ENCODE results near the gene UBAC2.
A peak's percentile ranks its signal among the peaks of the same experiment; 100 is the strongest.
"Not testable (repeated sequence)": the region's sequence is repeated elsewhere in the genome, so short reads cannot be mapped to it uniquely, and the experiment has no call there.

UBAC2 gene

GRCh38 chr13:99249178-99249577 lies 48.5 kb downstream of the UBAC2 start:
- DNase-seq (ENCODE audit: low read depth in 2 of 2): not testable (repeated sequence)

DNA sequence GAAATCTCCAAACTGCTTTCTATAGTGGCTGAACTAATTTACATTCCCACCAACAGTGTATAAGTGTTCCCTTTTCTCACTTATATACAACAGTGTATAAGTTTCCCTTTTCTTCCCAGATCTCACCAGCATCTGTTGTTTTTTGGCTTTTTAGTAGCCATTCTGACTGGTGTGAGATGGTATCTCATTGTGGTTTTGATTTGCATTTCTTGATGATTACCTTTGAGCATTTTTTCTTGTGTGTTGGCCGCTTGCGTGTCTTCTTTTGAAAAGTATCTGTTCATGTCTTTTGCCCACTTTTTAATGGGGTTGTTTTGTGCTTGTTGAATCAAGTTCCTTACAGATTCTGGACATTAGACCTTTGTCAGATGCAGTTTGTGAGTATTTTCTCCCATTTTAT lies 49.0 kb downstream of the UBAC2 start:
- DNase-seq (ENCODE audit: low read depth in 2 of 2): not testable (repeated sequence)

- DNase-seq (ENCODE audit: low read depth in 2 of 2): no peak
Observed at GRCh38 chr13:99250982-99251825, 50.5 kb downstream of the UBAC2 start.

DNA sequence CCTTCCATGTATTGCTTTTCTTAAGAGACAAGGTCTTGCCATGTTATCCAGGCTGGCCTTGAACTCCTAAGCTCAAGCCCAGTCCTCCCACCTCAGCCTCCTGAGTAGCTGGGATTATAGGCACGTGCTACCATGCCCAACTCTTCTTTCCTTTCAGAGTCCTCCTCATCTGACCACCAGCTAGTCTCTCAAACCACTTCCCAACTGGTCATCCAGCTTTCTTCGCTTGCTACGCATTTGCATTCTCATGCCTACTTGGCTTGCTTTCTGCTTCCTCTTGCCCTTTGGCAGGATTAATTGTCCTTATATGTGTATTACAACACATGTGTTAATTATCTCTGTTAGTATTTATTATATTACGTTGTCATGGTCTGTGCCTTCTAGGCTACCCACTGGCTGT lies 51.3 kb downstream of the UBAC2 start:
- no peak for DNase-seq (ENCODE audit: low read depth in 2 of 2)

DNA sequence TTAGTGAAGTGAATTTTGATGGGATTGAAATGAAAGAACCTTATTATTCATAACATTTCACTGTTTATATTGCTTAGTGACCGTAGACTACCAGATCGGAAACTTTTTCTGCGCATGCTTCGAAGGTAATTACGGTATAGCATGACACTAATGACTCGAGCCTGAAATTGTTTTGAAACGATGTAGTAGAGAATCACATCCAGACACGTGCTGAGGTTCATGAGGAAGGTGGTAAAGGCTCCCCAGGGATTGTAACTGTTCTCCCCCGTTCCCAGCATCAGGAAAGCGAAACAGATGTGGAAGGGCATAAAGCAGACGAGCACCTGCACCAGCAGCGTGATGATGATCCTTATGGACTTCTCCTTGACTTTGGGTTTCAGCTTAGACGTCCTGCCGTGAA lies 54.2 kb downstream of the UBAC2 start:
- no peak for DNase-seq (ENCODE audit: low read depth in 2 of 2)

DNA sequence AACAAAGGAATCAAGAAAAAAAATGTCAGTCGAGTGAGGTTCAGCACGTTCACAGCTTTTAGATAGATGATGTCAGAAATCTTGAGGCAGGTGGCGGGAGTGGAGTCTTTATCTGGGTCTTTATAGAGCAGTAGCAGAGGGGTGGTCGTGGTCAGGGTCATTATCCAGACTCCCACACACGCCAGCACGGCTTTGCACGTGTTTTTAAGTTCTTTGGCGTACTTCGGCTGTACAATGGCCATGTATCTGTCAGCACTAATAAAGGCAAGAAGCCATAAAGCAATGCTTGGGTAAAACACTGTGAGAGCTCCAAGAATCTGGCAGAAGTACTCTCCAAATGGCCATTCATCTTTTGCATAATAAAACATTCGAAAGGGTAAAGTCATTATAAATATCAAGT lies 54.6 kb downstream of the UBAC2 start:
- no peak for DNase-seq (ENCODE audit: low read depth in 2 of 2)

- no peak for DNase-seq (ENCODE audit: low read depth in 2 of 2)
Observed at GRCh38 chr13:99256283-99256682, 55.6 kb downstream of the UBAC2 start.

GRCh38 chr13:99256709-99257108 lies 56.1 kb downstream of the UBAC2 start:
- no peak for DNase-seq (ENCODE audit: low read depth in 2 of 2)

- no peak for DNase-seq (ENCODE audit: low read depth in 2 of 2)
Observed at GRCh38 chr13:99257291-99257690, 56.6 kb downstream of the UBAC2 start.

GRCh38 chr13:99258210-99258860 lies 57.7 kb downstream of the UBAC2 start, which contains the start of gene GPR18:
TSS of gene GPR18 (minus strand) at chr13:99258379. CDS start at chr13:99255872, 2,507 bp downstream.
- DNase-seq (ENCODE audit: low read depth in 2 of 2): no peak

GRCh38 chr13:99258946-99259345 lies 58.3 kb downstream of the UBAC2 start:
- DNase-seq (ENCODE audit: low read depth in 2 of 2): no peak

- DNase-seq (ENCODE audit: low read depth in 2 of 2): no peak
Observed at GRCh38 chr13:99260216-99260615, 59.6 kb downstream of the UBAC2 start.

GRCh38 chr13:99261059-99261458 lies 60.4 kb downstream of the UBAC2 start:
- no peak for DNase-seq (ENCODE audit: low read depth in 2 of 2)

DNA sequence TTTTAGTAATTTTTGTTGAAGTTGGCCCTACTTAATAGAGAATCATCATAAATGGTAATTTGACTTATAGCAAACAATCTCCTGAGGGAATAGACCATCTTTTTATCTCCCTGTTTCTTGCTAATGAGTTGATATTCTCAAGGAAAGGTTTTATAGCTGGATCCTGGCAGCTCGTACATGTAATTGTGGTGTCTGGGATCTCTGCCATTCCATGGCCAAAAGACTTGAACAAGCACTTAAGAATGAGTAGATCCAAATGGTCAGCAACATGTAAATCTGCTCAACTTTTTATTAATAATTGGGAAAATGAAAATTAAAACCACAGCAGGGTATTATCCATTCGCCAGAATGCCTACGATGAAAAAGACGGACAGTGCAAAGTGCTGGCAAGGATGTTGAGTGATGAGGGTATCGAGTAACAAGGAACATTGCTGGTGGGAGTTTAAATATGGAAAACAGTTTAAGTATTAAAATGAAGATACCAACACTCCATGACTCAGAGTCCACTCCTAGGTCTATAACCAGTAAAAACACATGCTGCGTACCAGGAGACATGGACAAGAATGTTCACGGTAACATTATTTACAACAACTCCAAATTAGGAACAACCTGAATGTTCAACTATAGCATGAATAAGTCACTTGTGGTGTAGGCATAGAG lies 62.6 kb downstream of the UBAC2 start:
- DNase-seq (ENCODE audit: low read depth in 2 of 2): no peak

DNA sequence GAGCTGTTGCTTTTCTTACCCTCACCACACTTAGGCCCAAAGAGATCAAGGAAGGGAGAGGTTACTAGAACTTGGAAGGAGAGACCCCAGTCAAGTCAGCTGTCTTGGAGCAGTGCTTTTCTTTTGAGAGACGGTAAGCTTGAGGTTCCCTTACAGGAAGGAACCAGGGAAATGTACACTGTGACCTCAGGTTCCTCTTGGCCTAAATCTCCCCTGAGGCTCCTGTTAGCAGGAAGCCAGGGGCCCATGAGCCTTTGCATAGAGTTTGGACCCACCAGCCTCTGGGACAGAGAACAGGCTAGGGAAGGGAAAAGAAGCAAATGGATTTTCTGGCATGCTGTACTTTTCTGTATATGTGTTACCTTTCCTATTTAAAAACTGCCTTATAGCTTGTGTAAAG lies 63.4 kb downstream of the UBAC2 start:
- no peak for DNase-seq (ENCODE audit: low read depth in 2 of 2)

- DNase-seq (ENCODE audit: low read depth in 2 of 2): no peak
Observed at GRCh38 chr13:99265162-99265800, 64.6 kb downstream of the UBAC2 start.

- DNase-seq (ENCODE audit: low read depth in 2 of 2): no peak
Observed at GRCh38 chr13:99265821-99266426, 65.3 kb downstream of the UBAC2 start.

DNA sequence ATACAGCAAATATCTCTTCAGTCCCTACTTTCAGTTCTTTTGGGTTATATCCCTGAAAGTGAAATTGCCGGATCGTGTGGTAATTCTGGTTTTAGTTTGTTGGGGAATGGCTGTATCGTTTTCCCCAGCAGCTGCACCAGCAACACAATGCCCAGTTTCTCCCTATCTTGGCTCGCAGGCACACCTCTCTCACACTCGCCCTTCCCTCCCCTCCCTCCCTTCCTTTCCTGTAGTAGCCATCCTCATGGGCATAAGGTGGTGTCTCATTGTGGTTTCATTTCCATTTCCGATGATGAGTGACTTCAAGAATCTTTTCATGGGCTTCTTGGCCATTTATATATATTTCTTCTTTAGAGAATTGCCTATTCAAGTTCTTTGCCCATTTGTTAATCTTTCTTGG lies 66.2 kb downstream of the UBAC2 start:
- DNase-seq (ENCODE audit: low read depth in 2 of 2): no peak

- DNase-seq (ENCODE audit: low read depth in 2 of 2): no peak
Observed at GRCh38 chr13:99267927-99268326, 67.3 kb downstream of the UBAC2 start.

DNA sequence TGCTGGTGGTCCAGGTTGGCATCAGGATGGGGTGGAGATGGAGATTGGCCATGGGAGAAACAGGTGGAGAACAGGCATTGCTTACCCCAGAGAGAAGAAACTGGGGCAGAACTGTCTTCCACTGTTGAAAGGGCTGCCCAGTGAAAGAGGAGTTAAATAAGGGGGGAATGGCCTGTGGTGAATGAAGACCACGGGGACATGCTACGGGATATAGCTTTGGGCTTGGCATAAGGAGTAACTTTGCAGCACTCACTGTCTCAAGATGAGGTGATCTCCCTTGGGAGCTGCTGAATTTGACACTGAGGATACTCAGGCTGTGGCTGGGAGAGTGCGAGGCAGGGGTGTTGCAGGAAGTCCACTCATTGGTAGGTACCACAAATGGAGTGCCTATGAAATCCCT lies 68.2 kb downstream of the UBAC2 start:
- DNase-seq (ENCODE audit: low read depth in 2 of 2): no peak

DNA sequence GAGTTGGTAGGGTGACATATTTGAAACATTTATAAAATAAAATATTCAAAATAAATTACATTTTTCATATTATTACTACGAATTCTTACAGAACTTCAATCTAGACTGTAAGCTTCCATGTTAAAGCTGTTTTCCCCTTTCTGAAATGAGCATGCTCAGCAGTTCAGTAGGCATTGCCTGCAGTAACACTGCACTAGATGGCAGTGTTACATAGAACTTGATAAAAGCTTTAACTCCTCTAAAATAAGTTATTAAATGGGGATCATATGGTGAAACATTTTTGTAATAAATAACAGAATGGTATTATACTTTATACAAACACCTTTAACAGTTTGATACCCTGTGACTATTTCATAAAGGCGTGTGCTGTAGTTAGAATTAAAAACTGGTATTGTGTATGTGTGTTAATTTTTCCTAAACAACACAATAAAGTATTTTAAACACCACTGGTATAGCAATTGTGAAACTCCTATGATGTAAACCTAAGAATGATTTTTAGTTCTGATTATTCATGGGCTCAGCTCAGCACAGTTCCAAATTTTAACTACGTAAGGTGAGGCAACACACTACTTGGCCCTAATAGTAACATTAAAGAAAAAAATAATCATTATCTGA lies 69.1 kb downstream of the UBAC2 start:
- DNase-seq (ENCODE audit: low read depth in 2 of 2): peak in 1 of 2 donors; percentile 20

Data from activated CD8-positive, alpha-beta memory T cell treated with anti-CD3 and anti-CD28 coated beads for 4 hours (primary cell).